ENCODE data around the gene ZNF296.
"Not testable (repeated sequence)": the region's sequence is repeated elsewhere in the genome, so short reads cannot be mapped to it uniquely, and the experiment has no call there.

The ZNF296 gene

DNA sequence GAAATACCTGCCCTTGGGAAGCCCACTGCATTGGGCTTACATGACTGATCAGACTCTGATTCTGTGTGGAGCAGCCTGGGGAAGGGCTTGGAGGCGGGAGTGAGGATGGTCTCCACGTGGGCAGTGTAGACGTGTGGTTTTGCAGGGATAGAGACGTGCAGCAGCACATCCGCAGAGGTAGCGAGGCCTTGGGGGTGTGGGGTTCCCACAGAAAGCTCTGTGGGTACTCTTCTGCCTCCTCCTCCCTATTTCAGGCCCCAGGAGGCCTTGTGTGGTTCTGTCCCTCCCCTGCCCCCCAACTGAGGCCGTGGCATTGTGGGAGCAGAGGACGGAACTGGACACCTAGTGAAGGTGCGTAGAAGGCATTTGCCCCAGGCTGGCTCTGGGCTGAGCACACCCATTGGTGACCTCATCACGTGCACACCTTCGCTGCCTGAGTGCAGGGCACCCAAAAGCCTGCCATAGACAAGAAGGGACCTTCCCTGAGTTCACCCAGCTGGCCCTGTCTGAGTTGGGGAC, 45.6 kb upstream of the ZNF296 start:
- TF ChIP-seq, protein P1, sequence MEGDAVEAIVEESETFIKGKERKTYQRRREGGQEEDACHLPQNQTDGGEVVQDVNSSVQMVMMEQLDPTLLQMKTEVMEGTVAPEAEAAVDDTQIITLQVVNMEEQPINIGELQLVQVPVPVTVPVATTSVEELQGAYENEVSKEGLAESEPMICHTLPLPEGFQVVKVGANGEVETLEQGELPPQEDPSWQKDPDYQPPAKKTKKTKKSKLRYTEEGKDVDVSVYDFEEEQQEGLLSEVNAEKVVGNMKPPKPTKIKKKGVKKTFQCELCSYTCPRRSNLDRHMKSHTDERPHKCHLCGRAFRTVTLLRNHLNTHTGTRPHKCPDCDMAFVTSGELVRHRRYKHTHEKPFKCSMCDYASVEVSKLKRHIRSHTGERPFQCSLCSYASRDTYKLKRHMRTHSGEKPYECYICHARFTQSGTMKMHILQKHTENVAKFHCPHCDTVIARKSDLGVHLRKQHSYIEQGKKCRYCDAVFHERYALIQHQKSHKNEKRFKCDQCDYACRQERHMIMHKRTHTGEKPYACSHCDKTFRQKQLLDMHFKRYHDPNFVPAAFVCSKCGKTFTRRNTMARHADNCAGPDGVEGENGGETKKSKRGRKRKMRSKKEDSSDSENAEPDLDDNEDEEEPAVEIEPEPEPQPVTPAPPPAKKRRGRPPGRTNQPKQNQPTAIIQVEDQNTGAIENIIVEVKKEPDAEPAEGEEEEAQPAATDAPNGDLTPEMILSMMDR (IDR thresholded peaks at IDR 0.05; ENCODE audit: low read depth, low read length) = no peak
- no peak overlapping the region for H3K4me3 ChIP-seq (ENCODE audit: low read depth, low read length)

DNA sequence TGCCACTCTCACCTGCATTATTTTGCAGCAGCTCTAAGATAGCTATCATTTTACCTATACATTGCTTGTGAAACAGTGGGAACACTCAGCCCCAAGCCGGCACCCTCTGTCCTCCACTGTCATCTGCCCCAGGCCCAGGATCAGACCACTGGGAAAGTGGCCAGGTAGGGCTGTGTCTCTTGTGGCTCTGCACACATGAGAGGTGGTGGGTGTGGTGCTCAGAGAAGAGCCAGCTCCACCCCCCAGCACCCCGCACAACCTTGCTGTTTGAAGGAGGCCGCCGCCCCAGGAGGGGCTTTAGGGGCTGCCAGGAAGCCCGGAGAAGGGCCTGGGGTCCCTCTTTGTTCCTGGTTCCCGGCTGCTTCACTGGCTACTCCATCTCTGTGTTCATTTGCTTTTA, 43.3 kb upstream of the ZNF296 start:
- Histone ChIP-seq H3K27ac (no peak overlapping the region), H3K9me3 (ENCODE audit: severe bottlenecking) (no peaks in the 10 kb centered on the region), H3K27me3 (ENCODE audit: insufficient read depth, low read depth, severe bottlenecking) (no peaks in the 10 kb centered on the region), H3K36me3 (no peaks in the 10 kb centered on the region; the same call in none of the 2 replicates), H3K4me3 (ENCODE audit: low read depth, low read length) (no peak overlapping the region)
- no peak for DNase-seq
- TF ChIP-seq, protein P1 (IDR thresholded peaks at IDR 0.05; ENCODE audit: low read depth, low read length) = no peak

More for the DNA sequence above, 45.6 kb upstream of the ZNF296 start:
- Histone ChIP-seq H3K36me3 (no peaks in the 10 kb centered on the region; the same call in none of the 2 replicates), H3K27me3 (ENCODE audit: insufficient read depth, low read depth, severe bottlenecking) (no peaks in the 10 kb centered on the region), H3K27ac (no peak overlapping the region), H3K9me3 (ENCODE audit: severe bottlenecking) (no peaks in the 10 kb centered on the region)
- DNase-seq = no peak

DNA sequence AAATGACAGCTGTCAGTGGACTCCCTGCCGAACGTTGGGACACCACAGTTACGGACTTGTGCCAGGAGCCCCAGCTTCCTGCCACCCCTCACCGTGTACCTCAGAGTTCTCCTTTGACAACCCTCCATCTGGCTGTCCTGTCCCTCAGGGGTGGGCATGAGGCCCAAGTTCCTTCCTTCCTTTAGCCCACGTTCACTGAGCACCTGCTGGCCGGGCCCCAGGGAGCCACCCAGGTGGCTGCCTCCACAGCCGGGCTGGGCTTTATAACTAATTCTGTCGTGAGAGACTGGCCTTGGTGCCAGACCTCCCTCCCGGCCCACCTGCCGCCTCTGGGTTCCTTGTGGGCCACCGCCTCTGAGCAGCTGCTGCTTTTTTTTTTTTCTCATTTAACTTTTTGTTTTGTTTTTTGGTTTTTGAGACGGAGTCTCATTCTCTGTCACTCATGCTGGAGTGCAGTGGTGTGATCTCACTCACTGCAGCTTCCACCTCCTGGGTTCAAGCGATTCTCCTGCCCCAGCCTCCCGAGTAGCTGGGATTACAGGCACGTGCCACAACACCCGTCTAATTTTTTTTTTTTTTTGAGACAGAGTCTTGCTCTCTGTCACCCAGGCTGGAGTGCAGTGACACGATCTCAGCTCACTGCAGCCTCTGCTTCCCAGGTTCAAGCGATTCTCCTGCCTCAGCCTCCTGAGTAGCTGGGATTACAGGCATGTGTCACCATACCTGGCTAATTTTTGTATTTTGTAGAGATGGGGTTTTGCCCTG, 42.5 kb upstream of the ZNF296 start:
- H3K27me3 ChIP-seq (ENCODE audit: insufficient read depth, low read depth, severe bottlenecking); H3K4me3 ChIP-seq (ENCODE audit: low read depth, low read length); H3K36me3 ChIP-seq; H3K9me3 ChIP-seq (ENCODE audit: severe bottlenecking); DNase-seq; H3K27ac ChIP-seq: not testable (repeated sequence)

DNA sequence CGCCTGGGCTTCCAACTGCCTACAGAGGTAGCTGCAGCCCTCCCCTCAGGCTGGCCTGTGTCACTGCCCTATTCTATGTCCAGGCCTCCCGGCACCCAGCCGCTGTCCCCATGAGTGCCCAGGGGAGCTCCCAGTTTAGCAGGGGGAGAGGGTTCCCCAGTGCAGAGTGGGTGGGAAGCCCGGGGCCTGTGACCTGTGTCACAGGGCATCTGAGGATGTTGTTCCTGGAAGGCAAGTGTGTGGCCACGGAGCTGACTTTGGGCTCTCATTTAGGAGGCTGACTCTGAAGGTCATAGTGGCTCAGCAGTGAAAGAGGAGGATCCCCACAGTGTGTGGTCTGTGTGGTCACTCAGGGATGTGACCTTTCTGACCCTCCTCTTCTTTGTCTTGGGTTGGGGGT, 41.8 kb upstream of the ZNF296 start:
- TF ChIP-seq, protein P1 (IDR thresholded peaks at IDR 0.05; ENCODE audit: low read depth, low read length) = no peak
- no peaks in the 10 kb centered on the region for H3K27me3 ChIP-seq (ENCODE audit: insufficient read depth, low read depth, severe bottlenecking)
- H3K4me3 ChIP-seq (ENCODE audit: low read depth, low read length) = no peak overlapping the region
- no peaks in the 10 kb centered on the region for H3K9me3 ChIP-seq (ENCODE audit: severe bottlenecking)
- H3K36me3 ChIP-seq = no peaks in the 10 kb centered on the region; the same call in none of the 2 replicates
- no peak for DNase-seq
- H3K27ac ChIP-seq = peak overlapping the region; percentile 45; the same call in 1 of the 2 replicates

DNA sequence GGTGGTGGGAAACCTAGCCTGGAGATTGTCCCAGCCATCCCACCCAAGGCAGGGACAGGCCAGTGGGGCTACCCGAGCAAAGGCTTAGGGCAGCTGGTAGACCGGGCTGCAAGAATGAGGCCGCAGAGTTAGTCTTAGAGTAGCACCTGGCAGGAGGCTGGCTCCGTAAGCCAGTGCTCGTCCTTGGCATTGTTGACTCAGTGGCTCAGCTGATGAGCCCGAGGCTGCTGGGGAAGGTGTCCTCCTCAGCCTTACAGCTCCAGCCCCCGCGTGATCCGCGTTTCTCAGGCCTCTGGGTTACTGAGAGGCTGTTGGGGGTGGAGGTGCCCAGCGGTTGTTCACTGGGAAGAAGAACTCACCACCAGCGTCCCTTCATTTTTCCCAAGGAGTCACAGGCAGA, 41.4 kb upstream of the ZNF296 start:
- Histone ChIP-seq H3K27me3 (ENCODE audit: insufficient read depth, low read depth, severe bottlenecking) (no peaks in the 10 kb centered on the region), H3K9me3 (ENCODE audit: severe bottlenecking) (no peaks in the 10 kb centered on the region), H3K27ac (peak overlapping the region; percentile 45; the same call in 1 of the 2 replicates), H3K4me3 (ENCODE audit: low read depth, low read length) (no peak overlapping the region), H3K36me3 (no peaks in the 10 kb centered on the region; the same call in none of the 2 replicates)
- no peak for DNase-seq
- TF ChIP-seq, protein P1 (IDR thresholded peaks at IDR 0.05; ENCODE audit: low read depth, low read length) = no peak

DNA sequence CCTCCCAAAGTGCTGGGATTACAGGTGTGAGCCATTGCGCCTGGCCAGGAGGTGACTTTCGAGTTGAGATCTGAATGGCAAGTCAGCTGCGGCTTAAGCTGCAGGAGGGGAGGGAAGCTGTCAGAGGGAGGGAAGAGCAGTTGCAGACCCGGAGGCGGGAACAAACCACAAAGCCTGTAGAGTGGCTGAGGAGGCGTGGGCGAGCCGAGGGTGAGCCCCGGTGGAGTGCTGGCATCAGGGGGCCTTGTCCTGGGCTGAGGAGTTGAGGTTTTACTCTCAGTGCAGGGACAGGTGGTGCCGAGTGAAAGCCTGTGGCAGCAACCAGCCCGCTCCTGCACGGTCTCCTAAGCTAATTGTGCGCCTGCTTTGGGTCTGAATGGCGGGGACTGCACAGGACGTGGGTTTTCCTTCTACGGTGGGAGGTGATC, 40.9 kb upstream of the ZNF296 start:
- Histone ChIP-seq H3K9me3 (ENCODE audit: severe bottlenecking) (no peaks in the 10 kb centered on the region), H3K36me3 (no peaks in the 10 kb centered on the region; the same call in none of the 2 replicates), H3K4me3 (ENCODE audit: low read depth, low read length) (no peak overlapping the region), H3K27ac (peak overlapping the region; percentile 45; the same call in 1 of the 2 replicates), H3K27me3 (ENCODE audit: insufficient read depth, low read depth, severe bottlenecking) (no peaks in the 10 kb centered on the region)
- DNase-seq = peak; percentile 78
- TF ChIP-seq, protein P1 (IDR thresholded peaks at IDR 0.05; ENCODE audit: low read depth, low read length) = no peak

Data from WERI-Rb-1 (cell line).